ENCODE measurements around the gene KRT13. TPM values are rescaled to one million over a fixed set of nuclear protein-coding genes. Genes with fewer than 3 reads are reported as not detected.

KRT13 gene
- total RNA-seq, 1 donor from 2014 or later = 5.5 TPM

DNA sequence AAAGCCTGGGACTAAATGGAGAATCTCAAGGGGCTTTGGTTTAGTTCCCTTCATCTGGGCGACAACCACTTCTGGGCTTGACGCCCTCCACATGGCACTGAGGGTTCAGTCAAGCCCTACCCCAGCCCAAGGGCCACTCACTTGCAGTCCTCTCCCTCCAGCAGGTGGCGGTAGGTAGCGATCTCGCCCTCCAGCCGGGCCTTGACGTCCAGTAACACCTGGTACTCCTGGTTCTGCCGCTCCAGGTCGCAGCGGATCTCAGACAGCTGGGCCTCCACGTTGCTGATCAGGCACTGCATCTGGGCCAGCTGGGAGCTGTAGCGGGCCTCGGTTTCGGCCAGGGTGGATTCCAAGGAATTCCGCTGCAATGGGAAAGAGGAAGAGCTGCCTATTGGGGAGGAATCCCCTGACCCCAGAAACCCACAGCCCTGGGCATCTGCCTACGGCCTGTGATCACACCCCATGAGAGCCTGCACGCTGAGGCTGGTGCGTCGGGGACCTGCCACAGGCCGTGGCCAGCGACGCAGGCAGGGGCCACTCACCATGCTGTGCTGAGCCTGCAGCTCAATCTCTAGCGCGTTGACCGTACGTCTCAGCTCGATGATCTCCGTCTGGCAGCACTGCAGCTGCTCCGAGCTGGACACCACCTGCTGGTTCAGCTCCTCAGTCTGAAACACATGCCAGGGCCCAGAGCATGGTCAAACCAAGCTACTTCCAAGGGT lies 18.4 kb downstream of the KRT13 start:
- ATAC-seq = peak; percentile 76
- Histone ChIP-seq H3K4me1 (no peaks in the 10 kb centered on the region), H3K9me3 (no peaks in the 10 kb centered on the region), H3K27ac (no peak overlapping the region), H3K27me3 (peaks cover 4% of the 10 kb centered on the region), H3K4me3 (no peak overlapping the region), H3K36me3 (no peaks in the 10 kb centered on the region)
- DNase-seq = peak; percentile 81
- intact Hi-C loops (cut with DNase I) = no loop called here
- TF ChIP-seq, protein P1, sequence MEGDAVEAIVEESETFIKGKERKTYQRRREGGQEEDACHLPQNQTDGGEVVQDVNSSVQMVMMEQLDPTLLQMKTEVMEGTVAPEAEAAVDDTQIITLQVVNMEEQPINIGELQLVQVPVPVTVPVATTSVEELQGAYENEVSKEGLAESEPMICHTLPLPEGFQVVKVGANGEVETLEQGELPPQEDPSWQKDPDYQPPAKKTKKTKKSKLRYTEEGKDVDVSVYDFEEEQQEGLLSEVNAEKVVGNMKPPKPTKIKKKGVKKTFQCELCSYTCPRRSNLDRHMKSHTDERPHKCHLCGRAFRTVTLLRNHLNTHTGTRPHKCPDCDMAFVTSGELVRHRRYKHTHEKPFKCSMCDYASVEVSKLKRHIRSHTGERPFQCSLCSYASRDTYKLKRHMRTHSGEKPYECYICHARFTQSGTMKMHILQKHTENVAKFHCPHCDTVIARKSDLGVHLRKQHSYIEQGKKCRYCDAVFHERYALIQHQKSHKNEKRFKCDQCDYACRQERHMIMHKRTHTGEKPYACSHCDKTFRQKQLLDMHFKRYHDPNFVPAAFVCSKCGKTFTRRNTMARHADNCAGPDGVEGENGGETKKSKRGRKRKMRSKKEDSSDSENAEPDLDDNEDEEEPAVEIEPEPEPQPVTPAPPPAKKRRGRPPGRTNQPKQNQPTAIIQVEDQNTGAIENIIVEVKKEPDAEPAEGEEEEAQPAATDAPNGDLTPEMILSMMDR (IDR thresholded peaks at IDR 0.05) = peak; percentile 49

DNA sequence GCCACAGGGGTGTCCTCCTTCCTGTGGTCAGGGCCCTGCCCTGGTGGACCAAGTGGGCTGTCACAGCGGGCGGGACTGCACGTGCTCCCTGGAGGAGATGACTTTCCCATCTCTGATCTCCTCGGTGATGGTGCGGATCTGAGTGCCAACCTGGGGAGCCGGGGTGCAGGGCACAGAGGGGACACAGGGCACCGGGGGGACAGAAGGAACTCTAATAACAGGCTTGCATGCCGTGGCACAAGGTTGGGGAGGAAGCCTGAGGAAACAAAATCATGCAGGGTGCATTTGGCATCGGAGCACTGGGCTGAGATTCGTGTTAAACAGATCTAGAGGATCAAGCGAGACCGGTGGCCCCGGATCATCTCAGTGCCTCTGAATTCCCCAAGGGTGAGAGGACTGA lies 19.1 kb downstream of the KRT13 start:
- no peaks in the 10 kb centered on the region for H3K9me3 ChIP-seq
- H3K36me3 ChIP-seq = no peaks in the 10 kb centered on the region
- no peaks in the 10 kb centered on the region for H3K4me1 ChIP-seq
- intact Hi-C loops (cut with DNase I) = no loop called here
- no peak for ATAC-seq
- no peak overlapping the region for H3K27ac ChIP-seq
- peaks cover 4% of the 10 kb centered on the region for H3K27me3 ChIP-seq
- H3K4me3 ChIP-seq = no peak overlapping the region
- TF ChIP-seq, protein P1 (IDR thresholded peaks at IDR 0.05) = no peak
- DNase-seq = no peak

GRCh38 chr17:41484920-41485904 lies 20.2 kb downstream of the KRT13 start:
- ATAC-seq (no peak), DNase-seq (peak; percentile 47)
- intact Hi-C loops (cut with DNase I) = no loop called here
- Histone ChIP-seq H3K9me3 (no peaks in the 10 kb centered on the region), H3K4me3 (no peak overlapping the region), H3K4me1 (no peaks in the 10 kb centered on the region), H3K27ac (no peak overlapping the region), H3K36me3 (no peaks in the 10 kb centered on the region), H3K27me3 (peaks cover 4% of the 10 kb centered on the region)
- TF ChIP-seq, protein P1 (IDR thresholded peaks at IDR 0.05) = no peak

- intact Hi-C loops (cut with DNase I) = no loop called here
- H3K27ac ChIP-seq = no peak overlapping the region
- H3K4me3 ChIP-seq = no peak overlapping the region
Measured at GRCh38 chr17:41483991-41484826, 21.2 kb downstream of the KRT13 start.

DNA sequence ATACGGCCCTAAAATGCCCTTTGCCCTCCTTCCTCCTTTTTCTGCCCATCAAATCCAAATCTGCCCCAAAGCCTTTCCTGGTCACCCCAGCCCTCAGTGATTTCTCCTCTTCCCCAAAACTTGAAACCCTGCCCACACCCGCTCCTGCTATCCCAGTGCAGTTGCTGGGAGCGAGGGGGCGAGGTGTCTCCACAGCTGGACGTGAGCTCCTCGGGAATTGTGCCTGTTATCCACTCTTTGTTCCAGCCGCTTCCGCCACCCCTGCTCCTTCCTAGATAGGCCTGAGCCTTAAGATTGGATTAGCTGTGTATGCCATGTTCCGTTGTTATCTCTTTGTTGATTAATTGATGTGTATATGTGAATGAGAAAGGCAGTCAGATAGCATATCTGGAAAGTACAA lies 21.9 kb downstream of the KRT13 start:
- Histone ChIP-seq H3K36me3 (no peaks in the 10 kb centered on the region), H3K4me3 (no peak overlapping the region), H3K4me1 (no peaks in the 10 kb centered on the region), H3K27me3 (peaks cover 4% of the 10 kb centered on the region), H3K9me3 (no peaks in the 10 kb centered on the region), H3K27ac (no peak overlapping the region)
- intact Hi-C loops (cut with DNase I) = no loop called here
- TF ChIP-seq, protein P1 (IDR thresholded peaks at IDR 0.05) = no peak
- ATAC-seq (no peak), DNase-seq (no peak)

More at GRCh38 chr17:41483991-41484826, 21.2 kb downstream of the KRT13 start:
- no peak for ATAC-seq
- H3K36me3 ChIP-seq = no peaks in the 10 kb centered on the region
- no peak for DNase-seq
- no peaks in the 10 kb centered on the region for H3K9me3 ChIP-seq
- H3K27me3 ChIP-seq = peaks cover 4% of the 10 kb centered on the region
- TF ChIP-seq, protein P1 (IDR thresholded peaks at IDR 0.05) = no peak
- H3K4me1 ChIP-seq = no peaks in the 10 kb centered on the region

Data from upper lobe of right lung (tissue), 1 donor.